SW480 (cell line): Measurements from ENCODE around the gene FLG2.

Source experiments
- DNase-seq: peaks from one replicate; pipeline ENCODE4 v3.0.0-alpha.2; 2016; ENCODE audit warnings: low spot score

FLG2 gene

GRCh38 chr1:152359906-152360305 is at the start of gene FLG2:
Gene FLG2, minus strand, starts transcription at chr1:152360006. Its CDS starts 1,122 bp downstream, at chr1:152358884.
- no peak for DNase-seq

GRCh38 chr1:152408664-152409063 is 48.9 kb upstream of the FLG2 start:
- DNase-seq = no peak

GRCh38 chr1:152398812-152399698 is 39.2 kb upstream of the FLG2 start:
- DNase-seq = peak; percentile 61

GRCh38 chr1:152397474-152397873 is 37.7 kb upstream of the FLG2 start:
- DNase-seq = no peak

- no peak for DNase-seq
Measured at GRCh38 chr1:152394151-152394550, 34.3 kb upstream of the FLG2 start.

GRCh38 chr1:152392909-152393308 is 33.1 kb upstream of the FLG2 start:
- DNase-seq = peak; percentile 89

GRCh38 chr1:152388889-152389288 is 29.1 kb upstream of the FLG2 start:
- DNase-seq = no peak

- DNase-seq = no peak
Measured at GRCh38 chr1:152386940-152387339, 27.1 kb upstream of the FLG2 start.

GRCh38 chr1:152380932-152381331 is 21.1 kb upstream of the FLG2 start:
- DNase-seq = no peak

GRCh38 chr1:152374451-152374850 is 14.6 kb upstream of the FLG2 start:
- DNase-seq = no peak

- DNase-seq = no peak
Measured at GRCh38 chr1:152372672-152373071, 12.9 kb upstream of the FLG2 start.

GRCh38 chr1:152367436-152367835 is 7.6 kb upstream of the FLG2 start:
- DNase-seq = no peak

- no peak for DNase-seq
Measured at GRCh38 chr1:152356736-152357135, 3.1 kb downstream of the FLG2 start.

- DNase-seq = no peak
Measured at GRCh38 chr1:152349611-152350010, 10.2 kb downstream of the FLG2 start.

- DNase-seq = peak; percentile 27
Measured at GRCh38 chr1:152348447-152348846, 11.4 kb downstream of the FLG2 start.

GRCh38 chr1:152347116-152347728 is 12.6 kb downstream of the FLG2 start:
- DNase-seq = peak; percentile 46

GRCh38 chr1:152344438-152344837 is 15.4 kb downstream of the FLG2 start:
- no peak for DNase-seq

- no peak for DNase-seq
Measured at GRCh38 chr1:152343006-152343405, 16.8 kb downstream of the FLG2 start.

- no peak for DNase-seq
Measured at GRCh38 chr1:152335399-152335798, 24.4 kb downstream of the FLG2 start.

GRCh38 chr1:152328801-152329391 is 30.9 kb downstream of the FLG2 start:
- DNase-seq = no peak

- DNase-seq = peak; percentile 16
Measured at GRCh38 chr1:152325111-152325510, 34.7 kb downstream of the FLG2 start, which contains the start of gene FLG. Gene FLG, minus strand, starts transcription at chr1:152325239. Its CDS starts 9,783 bp downstream, at chr1:152315456.

- DNase-seq = no peak
Measured at GRCh38 chr1:152313970-152314369, 45.8 kb downstream of the FLG2 start.

- DNase-seq = no peak
Measured at GRCh38 chr1:152313319-152313801, 46.4 kb downstream of the FLG2 start.
